HepG2 (cell line): ENCODE measurements around the gene PIK3R3. TPM values are rescaled to one million over a fixed set of nuclear protein-coding genes. Genes with fewer than 3 reads are reported as not detected.

Source experiments
- CEBPZ ChIP-seq: IDR thresholded peaks from 2 replicates; pipeline ENCODE4 v1.6.1; 2012; ENCODE audit warnings: low read length, improper control_type of control experiment
- FOXA3 ChIP-seq: IDR thresholded peaks from 2 replicates; pipeline ENCODE4 v1.6.1; 2016; ENCODE audit warnings: missing genetic modification reagents, missing compliant biosample characterization
- FOXO1 ChIP-seq: sonication (generic); formaldehyde crosslinking; IDR thresholded peaks from 2 replicates; pipeline ENCODE4 v1.4.0; 2020; ENCODE audit warnings: missing genetic modification reagents
- HMG20A ChIP-seq: IDR thresholded peaks from 2 replicates; pipeline ENCODE4 v1.6.1; 2016; ENCODE audit warnings: borderline replicate concordance
- JUNB ChIP-seq: sonication (generic); formaldehyde crosslinking; IDR thresholded peaks from 2 replicates; pipeline ENCODE4 v1.8.0; 2022; ENCODE audit warnings: missing genetic modification reagents, mild to moderate bottlenecking, borderline replicate concordance
- KLF9 ChIP-seq: IDR thresholded peaks from 2 replicates; pipeline ENCODE4 v1.6.1; 2016; ENCODE audit warnings: low read depth
- LBX2 ChIP-seq: sonication (generic); formaldehyde crosslinking; IDR thresholded peaks from 2 replicates; pipeline ENCODE4 v1.5.0; 2020; ENCODE audit warnings: missing genetic modification reagents, mild to moderate bottlenecking, borderline replicate concordance
- NFIC ChIP-seq: IDR thresholded peaks from 2 replicates; pipeline ENCODE4 v1.6.1; 2012; ENCODE audit warnings: mild to moderate bottlenecking, low read length, inconsistent platforms
- NFYC ChIP-seq: IDR thresholded peaks from 2 replicates; pipeline ENCODE4 v1.6.1; 2016; ENCODE audit warnings: missing genetic modification reagents, missing compliant biosample characterization
- PAXIP1 ChIP-seq: sonication (generic); formaldehyde crosslinking; conservative IDR thresholded peaks from 2 replicates; pipeline ENCODE4 v1.4.0; 2020; ENCODE audit warnings: mild to moderate bottlenecking, missing genetic modification reagents, moderate library complexity
- SKI ChIP-seq: fragments of 450-650 bp; IDR thresholded peaks from one replicate; pipeline ENCODE4 v1.6.1; 2018; ENCODE audit warnings: mild to moderate bottlenecking; ENCODE audit not compliant: partially characterized antibody
- SOX5 ChIP-seq: IDR thresholded peaks from 2 replicates; pipeline ENCODE4 v1.6.1; 2016; ENCODE audit warnings: borderline replicate concordance
- TEF ChIP-seq: sonication (generic); formaldehyde crosslinking; IDR thresholded peaks from 2 replicates; pipeline ENCODE4 v1.5.0; 2020; ENCODE audit warnings: missing genetic modification reagents
- TMF1 ChIP-seq: sonication (generic); formaldehyde crosslinking; IDR thresholded peaks from 2 replicates; pipeline ENCODE4 v1.8.1; 2022; ENCODE audit warnings: low read depth, missing genetic modification reagents
- XRCC5 ChIP-seq: fragments of 200-400 bp; formaldehyde crosslinking; optimal IDR thresholded peaks from 2 replicates; pipeline ENCODE3; 2017; ENCODE audit warnings: mild to moderate bottlenecking, low read length
- ZBTB7B ChIP-seq: sonication (generic); formaldehyde crosslinking; IDR thresholded peaks from 2 replicates; pipeline ENCODE4 v1.4.0; 2020; ENCODE audit warnings: missing genetic modification reagents
- ZFX ChIP-seq: sonication (generic); formaldehyde crosslinking; IDR thresholded peaks from 2 replicates; pipeline ENCODE4 v1.4.0; 2020; ENCODE audit warnings: mild to moderate bottlenecking, low read depth, missing genetic modification reagents, moderate library complexity
- ZMYM3 ChIP-seq: sonication (generic); formaldehyde crosslinking; IDR thresholded peaks from 2 replicates; pipeline ENCODE4 v1.5.1; 2020; ENCODE audit warnings: mild to moderate bottlenecking, missing genetic modification reagents
- ZNF547 ChIP-seq: sonication (generic); formaldehyde crosslinking; IDR thresholded peaks from 2 replicates; pipeline ENCODE4 v1.5.1; 2020; ENCODE audit warnings: mild to moderate bottlenecking, missing genetic modification reagents
- ZNF589 ChIP-seq: sonication (generic); formaldehyde crosslinking; conservative IDR thresholded peaks from 2 replicates; pipeline ENCODE4 v1.8.0; 2022; ENCODE audit warnings: mild to moderate bottlenecking, moderate library complexity, missing genetic modification reagents
- ZNF614 ChIP-seq: IDR thresholded peaks from 2 replicates; pipeline ENCODE4 v1.6.1; 2018; ENCODE audit warnings: missing biosample characterization, missing genetic modification reagents, inconsistent platforms, borderline replicate concordance
- ZNF703 ChIP-seq: sonication (generic); formaldehyde crosslinking; IDR thresholded peaks from 2 replicates; pipeline ENCODE4 v1.5.1; 2020; ENCODE audit warnings: missing genetic modification reagents, mild to moderate bottlenecking, moderate library complexity, borderline replicate concordance
- polyA plus RNA-seq, 8 experiments: library from polyadenylated mRNA; depleted of rRNA in 3 of 8; stranded (reverse) in 7 of 8; unstranded in 1 of 8; fragments of >200 nt; fragmentation: Illumina TruSeq in 4 of 8; extraction: Trizol in 4 of 8; gene quantifications; 2 replicates each; pipeline versions ENCODE4 v1.2.1 to v1.2.3, GENCODE V29; 2011 to 2016; ENCODE audit warnings: low read depth in 4 of 8, missing spikeins in 1 of 8, mixed read lengths in 1 of 8; ENCODE audit not compliant: insufficient read depth in 1 of 8
- total RNA-seq, 5 experiments: library from RNA; depleted of rRNA; stranded (reverse); fragments of >200 nt; fragmentation: Illumina TruSeq; extraction: Trizol; gene quantifications; 2 replicates each; pipeline ENCODE4 v1.2.3, GENCODE V29; 2016; ENCODE audit warnings: low read depth in 1 of 5

Gene PIK3R3
- total and polyA plus RNA-seq, 2 of the 13 experiments (the other 11 are each of a cell fraction or from before 2014, with no cell fraction given): 0.37 to 6.9 TPM

GRCh38 chr1:46132529-46133180 lies at the start of gene PIK3R3 (continued):
- TF ChIP-seq LBX2 (CRISPR knock-in tag) (peak; percentile 97; the same call in 1 of the 2 replicates), ZFX (CRISPR knock-in tag) (0 out of 2 replicates have a peak, but pooled peaks have one; percentile 29), ZMYM3 (CRISPR knock-in tag) (no peak), KLF9 (CRISPR knock-in tag) (peak; percentile 98), ZNF703 (CRISPR knock-in tag) (peak; percentile 97), FOXA3 (CRISPR knock-in tag) (peak; percentile 56), PAXIP1 (peak; percentile 64), JUNB (CRISPR knock-in tag) (peak; percentile 94), NFYC (CRISPR knock-in tag) (peak; percentile 90), ZBTB7B (peak; percentile 87), CEBPZ (no peak), XRCC5 (no peak), ZNF614 (CRISPR knock-in tag) (peak; percentile 97; the same call in 1 of the 2 replicates), NFIC (peak; percentile 51; the same call in 1 of the 2 replicates), FOXO1 (0 out of 2 replicates have a peak, but pooled peaks have one; percentile 24), ZNF547 (CRISPR knock-in tag) (peak; percentile 99), ZNF589 (CRISPR knock-in tag) (peak; percentile 100), SOX5 (CRISPR knock-in tag) (peak; percentile 75), SKI (no peak), TMF1 (CRISPR knock-in tag) (peak; percentile 98), HMG20A (CRISPR knock-in tag) (no peak), TEF (CRISPR knock-in tag) (peak; percentile 87; the same call in 1 of the 2 replicates)
